ENCODE data around the gene TMTC4.

DNA sequence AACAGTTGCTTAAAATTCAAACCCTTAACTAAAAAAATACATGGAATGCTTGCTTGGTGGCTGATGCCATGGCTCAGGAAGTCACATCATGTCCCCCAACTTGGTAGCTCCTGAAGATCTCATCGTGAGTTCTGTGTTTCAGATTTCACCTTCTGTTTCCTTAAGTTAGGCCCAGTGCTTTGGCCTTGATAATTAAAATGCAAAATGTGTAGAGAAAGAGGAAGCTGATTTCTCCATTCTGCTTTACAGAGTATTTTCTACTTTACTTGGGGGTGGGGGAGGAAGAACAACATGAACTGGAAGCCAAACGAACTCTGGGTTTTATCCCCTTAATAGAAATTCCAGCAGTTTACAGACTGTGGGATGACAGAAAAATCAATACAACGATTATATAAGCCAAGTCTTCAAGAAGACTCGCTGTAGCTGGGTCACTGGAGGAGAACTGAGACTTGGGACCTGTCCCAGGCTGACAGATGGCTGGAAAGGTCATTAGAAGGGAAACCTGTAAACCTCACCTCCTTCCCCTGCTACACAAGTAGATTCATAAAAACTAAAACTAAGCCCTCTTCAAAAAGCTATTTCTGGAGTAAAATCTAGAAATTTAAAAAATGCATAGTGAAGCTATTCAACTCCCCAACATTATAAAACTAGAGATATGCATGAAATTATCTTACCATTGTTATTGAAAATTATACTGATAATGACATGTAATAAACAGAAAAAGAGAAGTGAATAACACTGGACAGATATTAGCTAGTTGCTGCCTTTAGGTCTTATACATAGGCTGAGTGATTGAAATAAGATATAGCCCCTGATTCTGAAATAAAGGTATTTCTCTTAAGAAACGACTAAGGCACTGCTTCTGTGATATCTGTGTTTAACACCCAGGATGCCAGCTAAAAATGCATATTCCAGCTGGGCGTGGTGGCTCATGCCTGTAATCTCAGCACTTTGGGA is 63.9 kb downstream of the TMTC4 start:
- no peak for TF ChIP-seq EZH2 (IDR thresholded peaks at IDR 0.05; ENCODE audit: low read length, unreplicated experiment)
- TF ChIP-seq, protein P1, sequence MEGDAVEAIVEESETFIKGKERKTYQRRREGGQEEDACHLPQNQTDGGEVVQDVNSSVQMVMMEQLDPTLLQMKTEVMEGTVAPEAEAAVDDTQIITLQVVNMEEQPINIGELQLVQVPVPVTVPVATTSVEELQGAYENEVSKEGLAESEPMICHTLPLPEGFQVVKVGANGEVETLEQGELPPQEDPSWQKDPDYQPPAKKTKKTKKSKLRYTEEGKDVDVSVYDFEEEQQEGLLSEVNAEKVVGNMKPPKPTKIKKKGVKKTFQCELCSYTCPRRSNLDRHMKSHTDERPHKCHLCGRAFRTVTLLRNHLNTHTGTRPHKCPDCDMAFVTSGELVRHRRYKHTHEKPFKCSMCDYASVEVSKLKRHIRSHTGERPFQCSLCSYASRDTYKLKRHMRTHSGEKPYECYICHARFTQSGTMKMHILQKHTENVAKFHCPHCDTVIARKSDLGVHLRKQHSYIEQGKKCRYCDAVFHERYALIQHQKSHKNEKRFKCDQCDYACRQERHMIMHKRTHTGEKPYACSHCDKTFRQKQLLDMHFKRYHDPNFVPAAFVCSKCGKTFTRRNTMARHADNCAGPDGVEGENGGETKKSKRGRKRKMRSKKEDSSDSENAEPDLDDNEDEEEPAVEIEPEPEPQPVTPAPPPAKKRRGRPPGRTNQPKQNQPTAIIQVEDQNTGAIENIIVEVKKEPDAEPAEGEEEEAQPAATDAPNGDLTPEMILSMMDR (conservative IDR thresholded peaks at IDR 0.05; ENCODE audit: low read depth, low read length): no peak

All from PC-3 (cell line).